ENCODE data around the gene CCL14.
"Not testable (repeated sequence)": the region's sequence is repeated elsewhere in the genome, so short reads cannot be mapped to it uniquely, and the experiment has no call there.

Gene CCL14

DNA sequence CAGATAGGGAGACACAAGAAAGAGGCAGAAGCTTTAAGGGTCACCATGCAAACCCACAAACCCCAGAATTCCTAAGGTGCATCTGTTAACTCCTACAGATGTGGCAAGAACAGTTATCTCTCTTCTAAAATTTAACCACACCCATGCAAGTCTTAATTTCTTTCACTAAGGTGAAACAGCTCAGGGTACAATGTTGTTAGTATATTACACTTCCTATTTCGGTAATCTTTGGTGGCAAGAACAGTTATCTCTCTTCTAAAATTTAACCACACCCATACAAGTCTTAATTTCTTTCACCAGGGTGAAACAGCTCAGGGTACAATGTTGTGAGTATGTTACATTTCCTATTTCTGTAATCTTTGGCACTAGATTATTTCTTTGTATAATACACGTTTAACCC is 24.7 kb upstream of the CCL14 start:
- WGBS (ENCODE audit: insufficient coverage, insufficient read length): no CpG with 5 or more reads among the region's 2 CpGs
- Histone ChIP-seq H3K4me3 (ENCODE audit: low read length) (no peak overlapping the region), H3K4me1 (ENCODE audit: control insufficient read depth, insufficient read depth, low read length) (no peaks in the 10 kb centered on the region), H3K27ac (ENCODE audit: low read length) (no peak overlapping the region), H3K27me3 (ENCODE audit: control insufficient read depth, insufficient read depth, low read length) (no peaks in the 10 kb centered on the region), H3K9me3 (ENCODE audit: control insufficient read depth, insufficient read depth, low read length) (peaks cover 2% of the 10 kb centered on the region; the same call in 1 of the 2 replicates), H3K36me3 (ENCODE audit: control insufficient read depth, insufficient read depth, low read length) (no peaks in the 10 kb centered on the region)
- no peak for DNase-seq (ENCODE audit: low read depth, low spot score)

DNA sequence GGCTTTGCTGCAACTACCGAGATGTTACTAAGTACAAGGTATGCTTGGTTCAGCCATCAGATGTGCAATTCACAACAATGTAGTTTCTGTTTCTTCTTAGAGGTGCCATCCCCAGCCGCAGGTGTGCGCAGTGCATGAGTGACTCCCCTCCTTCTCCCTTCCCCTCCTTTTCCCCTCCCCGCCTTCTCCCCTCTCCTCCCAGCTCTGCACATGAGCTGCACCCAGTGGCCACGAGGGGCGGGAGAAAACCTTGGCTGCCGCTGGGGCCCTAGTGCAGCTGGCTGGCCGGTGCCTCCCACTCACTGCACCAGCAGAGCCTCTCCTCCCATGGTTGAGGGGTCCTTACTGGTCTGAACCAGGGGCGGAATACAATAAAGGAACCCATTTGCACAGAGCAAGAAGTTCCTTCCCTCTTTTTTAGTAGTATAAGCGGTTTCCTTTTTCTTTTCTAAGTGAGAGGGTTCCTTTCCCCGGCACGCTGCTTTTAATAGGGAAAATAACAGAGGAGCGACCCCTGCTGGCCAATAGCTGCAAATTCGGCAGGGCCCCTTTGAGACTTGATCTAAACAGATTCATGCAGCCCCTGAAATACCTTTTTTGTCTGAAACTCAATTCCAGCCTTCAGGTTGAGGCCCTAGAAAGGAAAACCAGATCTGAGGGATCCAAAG is 22.6 kb upstream of the CCL14 start:
- Histone ChIP-seq H3K4me1 (ENCODE audit: control insufficient read depth, insufficient read depth, low read length) (no peaks in the 10 kb centered on the region), H3K36me3 (ENCODE audit: control insufficient read depth, insufficient read depth, low read length) (no peaks in the 10 kb centered on the region), H3K27ac (ENCODE audit: low read length) (no peak overlapping the region), H3K27me3 (ENCODE audit: control insufficient read depth, insufficient read depth, low read length) (no peaks in the 10 kb centered on the region), H3K4me3 (ENCODE audit: low read length) (no peak overlapping the region), H3K9me3 (ENCODE audit: control insufficient read depth, insufficient read depth, low read length) (peaks cover 2% of the 10 kb centered on the region; the same call in 1 of the 2 replicates)
- no CpG with 5 or more reads among the region's 14 CpGs for WGBS (ENCODE audit: insufficient coverage, insufficient read length)
- DNase-seq (ENCODE audit: low read depth, low spot score): peak; percentile 7

DNA sequence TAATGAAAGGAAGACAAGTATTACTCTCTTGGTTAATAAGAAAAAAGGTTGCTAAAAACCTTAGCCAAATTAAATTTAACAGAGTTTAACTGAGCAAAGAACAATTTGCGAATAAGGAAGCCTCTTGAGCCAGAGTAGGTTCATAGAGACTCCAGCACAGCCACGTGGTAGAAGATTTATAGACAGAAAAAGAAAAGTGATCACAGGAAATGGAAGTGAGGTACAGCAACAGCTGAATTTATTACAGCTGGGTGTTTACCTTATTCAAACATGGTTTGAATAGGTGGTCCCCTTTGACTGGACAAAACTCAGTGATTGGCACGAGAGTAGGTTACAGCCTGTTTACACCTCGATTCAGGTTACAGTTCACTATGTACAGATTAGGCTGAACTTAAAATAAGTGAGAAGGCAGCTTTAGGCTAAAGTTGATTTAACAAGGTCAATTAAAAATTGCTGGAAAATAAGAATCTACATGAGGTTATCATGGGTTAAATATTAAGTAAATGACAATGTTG is 18.1 kb upstream of the CCL14 start:
- Histone ChIP-seq H3K9me3 (ENCODE audit: control insufficient read depth, insufficient read depth, low read length) (no peaks in the 10 kb centered on the region; the same call in 1 of the 2 replicates), H3K36me3 (ENCODE audit: control insufficient read depth, insufficient read depth, low read length) (no peaks in the 10 kb centered on the region), H3K27me3 (ENCODE audit: control insufficient read depth, insufficient read depth, low read length) (no peaks in the 10 kb centered on the region), H3K27ac (ENCODE audit: low read length) (no peak overlapping the region), H3K4me1 (ENCODE audit: control insufficient read depth, insufficient read depth, low read length) (peaks cover 1% of the 10 kb centered on the region; the same call in 1 of the 2 replicates), H3K4me3 (ENCODE audit: low read length) (no peak overlapping the region)
- DNase-seq (ENCODE audit: low read depth, low spot score): no peak
- WGBS (ENCODE audit: insufficient coverage, insufficient read length): no CpG with 5 or more reads among the region's 4 CpGs

DNA sequence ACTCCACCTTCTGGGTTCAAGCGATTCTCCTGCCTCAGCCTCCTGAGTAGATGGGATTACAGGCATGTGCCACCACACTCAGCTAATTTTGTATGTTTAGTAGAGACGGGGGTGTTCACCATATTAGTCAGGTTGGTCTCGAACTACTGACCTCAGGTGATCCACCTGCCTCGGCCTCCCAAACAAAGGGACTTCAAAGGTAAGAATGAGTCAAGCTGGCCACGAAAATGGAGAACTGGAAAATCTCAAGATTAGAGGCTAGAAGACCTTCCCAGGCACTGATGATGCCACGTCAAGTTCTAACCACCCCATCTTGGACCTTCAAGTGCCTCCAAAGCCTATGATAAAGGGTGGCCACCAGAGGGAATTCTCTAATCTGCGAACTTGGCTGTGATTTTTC is 16.1 kb upstream of the CCL14 start:
- no CpG with 5 or more reads among the region's 7 CpGs for WGBS (ENCODE audit: insufficient coverage, insufficient read length)
- no peak for DNase-seq (ENCODE audit: low read depth, low spot score)
- no peak overlapping the region for H3K4me3 ChIP-seq (ENCODE audit: low read length)
- H3K27me3 ChIP-seq (ENCODE audit: control insufficient read depth, insufficient read depth, low read length): no peaks in the 10 kb centered on the region
- H3K9me3 ChIP-seq (ENCODE audit: control insufficient read depth, insufficient read depth, low read length): no peaks in the 10 kb centered on the region
- no peaks in the 10 kb centered on the region for H3K36me3 ChIP-seq (ENCODE audit: control insufficient read depth, insufficient read depth, low read length)
- peaks cover 1% of the 10 kb centered on the region; the same call in 1 of the 2 replicates for H3K4me1 ChIP-seq (ENCODE audit: control insufficient read depth, insufficient read depth, low read length)
- no peak overlapping the region for H3K27ac ChIP-seq (ENCODE audit: low read length)

DNA sequence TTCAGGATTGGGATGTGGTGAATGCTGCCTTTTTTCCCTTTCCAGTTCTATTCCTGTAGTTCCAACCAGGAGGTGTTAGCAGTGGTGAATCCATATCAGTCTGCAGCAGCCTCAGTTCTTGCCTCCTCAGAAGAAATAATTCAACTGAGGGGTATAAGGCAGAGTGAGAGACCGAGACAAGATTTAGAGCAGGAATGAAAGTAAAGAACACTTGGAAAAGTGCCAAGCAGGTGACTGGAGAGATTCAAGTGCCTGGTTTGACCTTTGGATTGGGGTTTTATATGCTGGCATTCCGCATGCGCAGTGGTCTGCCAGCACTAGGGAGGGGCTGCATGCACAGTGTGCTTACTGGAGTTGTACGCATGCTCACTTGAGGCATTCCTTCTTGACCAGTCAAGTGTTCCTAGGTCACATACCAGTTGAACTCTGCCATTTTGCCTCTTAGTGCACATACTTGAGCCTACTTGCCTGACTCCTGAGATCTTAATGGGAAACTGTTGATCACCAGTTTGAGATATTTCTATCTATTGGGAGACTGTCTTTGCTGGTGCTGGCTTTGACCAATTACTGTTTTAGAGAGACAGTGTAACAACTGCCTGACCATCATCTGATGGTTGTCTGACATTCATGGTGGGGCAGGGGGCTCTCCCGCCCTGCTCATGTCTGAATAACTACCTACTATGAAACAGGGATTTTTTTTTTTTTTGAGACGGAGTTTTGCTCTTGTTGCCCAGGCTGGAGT is 15.5 kb upstream of the CCL14 start:
- Histone ChIP-seq H3K27me3 (ENCODE audit: control insufficient read depth, insufficient read depth, low read length) (no peaks in the 10 kb centered on the region), H3K4me3 (ENCODE audit: low read length) (no peak overlapping the region), H3K4me1 (ENCODE audit: control insufficient read depth, insufficient read depth, low read length) (peaks cover 1% of the 10 kb centered on the region; the same call in 1 of the 2 replicates), H3K9me3 (ENCODE audit: control insufficient read depth, insufficient read depth, low read length) (no peaks in the 10 kb centered on the region), H3K27ac (ENCODE audit: low read length) (no peak overlapping the region), H3K36me3 (ENCODE audit: control insufficient read depth, insufficient read depth, low read length) (no peaks in the 10 kb centered on the region)
- DNase-seq (ENCODE audit: low read depth, low spot score): no peak
- no CpG with 5 or more reads among the region's 6 CpGs for WGBS (ENCODE audit: insufficient coverage, insufficient read length)

DNA sequence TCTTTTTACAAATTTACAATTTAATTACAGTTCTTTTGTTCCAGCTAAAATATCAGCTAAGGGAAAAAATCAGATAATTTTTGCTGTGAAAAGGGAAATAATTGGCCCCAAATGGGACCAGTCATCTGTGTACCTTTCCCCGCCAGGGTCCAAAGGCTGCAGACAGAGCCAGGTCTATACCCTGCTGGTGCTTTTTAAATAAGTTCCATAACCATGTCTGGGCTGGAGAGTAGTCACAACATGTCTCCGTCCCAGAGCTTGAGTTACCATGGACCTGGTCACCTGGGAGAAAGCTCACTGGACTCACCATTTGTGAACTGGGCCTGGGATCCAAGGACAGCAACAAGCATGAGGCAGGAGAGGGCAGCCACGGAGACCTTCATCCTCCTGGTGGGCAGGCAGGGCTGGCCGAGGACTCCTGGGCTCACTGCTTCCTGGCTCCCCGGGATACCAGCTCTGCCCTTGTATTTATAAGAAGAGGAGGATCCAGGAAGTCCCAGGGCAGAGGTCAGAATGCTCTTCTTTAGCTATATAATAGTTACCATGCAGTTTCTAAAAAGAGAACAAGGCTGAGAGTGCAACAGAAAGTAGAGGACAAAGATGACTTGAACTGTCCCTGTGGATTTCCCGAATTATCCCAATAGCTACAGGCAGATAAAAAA is 14.7 kb upstream of the CCL14 start, which contains the start of gene CCL15:
TSS of gene CCL15 (minus strand) at position 444 of the 662 bp plus-strand sequence. CDS start at position 383, 61 bp downstream.
- Histone ChIP-seq H3K9me3 (ENCODE audit: control insufficient read depth, insufficient read depth, low read length) (no peaks in the 10 kb centered on the region), H3K4me3 (ENCODE audit: low read length) (no peak within 1 kb of the TSS), H3K36me3 (ENCODE audit: control insufficient read depth, insufficient read depth, low read length) (no peaks in the 10 kb centered on the region), H3K4me1 (ENCODE audit: control insufficient read depth, insufficient read depth, low read length) (peaks cover 1% of the 10 kb centered on the region; the same call in 1 of the 2 replicates), H3K27ac (ENCODE audit: low read length) (no peak within 1 kb of the TSS), H3K27me3 (ENCODE audit: control insufficient read depth, insufficient read depth, low read length) (no peaks in the 10 kb centered on the region)
- WGBS (ENCODE audit: insufficient coverage, insufficient read length): no CpG with 5 or more reads among the region's 6 CpGs
- DNase-seq (ENCODE audit: low read depth, low spot score): no peak

DNA sequence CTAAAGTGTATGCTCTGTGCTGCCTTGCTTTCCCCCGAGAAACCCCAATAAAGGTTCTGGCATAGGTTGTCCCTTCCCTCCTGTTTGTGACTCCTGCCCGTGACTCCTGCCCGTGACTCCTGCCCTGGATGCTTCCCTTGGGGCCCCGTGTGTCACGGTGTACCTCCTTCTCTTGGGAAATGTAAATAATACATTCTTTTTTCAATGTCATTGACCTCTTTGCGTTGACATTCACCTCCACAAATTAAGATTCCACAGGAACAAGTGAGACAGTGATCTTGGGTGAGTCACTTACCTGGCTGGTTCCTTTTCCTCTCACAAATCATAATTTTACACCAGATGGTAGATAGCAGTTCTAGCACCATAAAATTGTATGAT is 14.2 kb upstream of the CCL14 start:
- Histone ChIP-seq H3K27me3 (ENCODE audit: control insufficient read depth, insufficient read depth, low read length) (no peaks in the 10 kb centered on the region), H3K9me3 (ENCODE audit: control insufficient read depth, insufficient read depth, low read length) (no peaks in the 10 kb centered on the region), H3K27ac (ENCODE audit: low read length) (no peak overlapping the region), H3K36me3 (ENCODE audit: control insufficient read depth, insufficient read depth, low read length) (no peaks in the 10 kb centered on the region), H3K4me1 (ENCODE audit: control insufficient read depth, insufficient read depth, low read length) (peaks cover 1% of the 10 kb centered on the region; the same call in 1 of the 2 replicates), H3K4me3 (ENCODE audit: low read length) (no peak overlapping the region)
- no peak for DNase-seq (ENCODE audit: low read depth, low spot score)
- no CpG with 5 or more reads among the region's 6 CpGs for WGBS (ENCODE audit: insufficient coverage, insufficient read length)

DNA sequence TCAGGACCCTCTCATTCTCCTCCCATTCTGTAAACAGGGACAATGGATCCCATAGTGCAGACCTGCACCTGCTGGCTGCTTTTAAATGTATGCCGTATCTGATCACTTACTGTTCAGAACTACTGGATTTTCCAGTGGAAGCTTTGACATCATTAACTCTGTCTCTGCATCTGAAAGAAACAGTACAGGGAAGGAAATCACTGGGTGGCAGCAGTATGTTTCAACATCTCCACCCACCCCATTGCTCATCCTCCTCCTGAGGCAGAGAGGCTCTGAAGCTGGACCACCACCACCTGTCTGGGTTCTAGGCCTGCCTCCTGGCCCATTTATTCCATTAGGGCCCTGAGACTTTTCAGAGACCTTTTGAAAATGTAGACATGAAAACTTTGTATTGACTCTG is 12.2 kb upstream of the CCL14 start:
- Histone ChIP-seq H3K36me3 (ENCODE audit: control insufficient read depth, insufficient read depth, low read length) (no peaks in the 10 kb centered on the region), H3K4me1 (ENCODE audit: control insufficient read depth, insufficient read depth, low read length) (peaks cover 1% of the 10 kb centered on the region; the same call in 1 of the 2 replicates), H3K4me3 (ENCODE audit: low read length) (no peak overlapping the region), H3K27me3 (ENCODE audit: control insufficient read depth, insufficient read depth, low read length) (no peaks in the 10 kb centered on the region), H3K27ac (ENCODE audit: low read length) (no peak overlapping the region), H3K9me3 (ENCODE audit: control insufficient read depth, insufficient read depth, low read length) (no peaks in the 10 kb centered on the region)
- no CpG with 5 or more reads among the region's 1 CpG for WGBS (ENCODE audit: insufficient coverage, insufficient read length)
- no peak for DNase-seq (ENCODE audit: low read depth, low spot score)

DNA sequence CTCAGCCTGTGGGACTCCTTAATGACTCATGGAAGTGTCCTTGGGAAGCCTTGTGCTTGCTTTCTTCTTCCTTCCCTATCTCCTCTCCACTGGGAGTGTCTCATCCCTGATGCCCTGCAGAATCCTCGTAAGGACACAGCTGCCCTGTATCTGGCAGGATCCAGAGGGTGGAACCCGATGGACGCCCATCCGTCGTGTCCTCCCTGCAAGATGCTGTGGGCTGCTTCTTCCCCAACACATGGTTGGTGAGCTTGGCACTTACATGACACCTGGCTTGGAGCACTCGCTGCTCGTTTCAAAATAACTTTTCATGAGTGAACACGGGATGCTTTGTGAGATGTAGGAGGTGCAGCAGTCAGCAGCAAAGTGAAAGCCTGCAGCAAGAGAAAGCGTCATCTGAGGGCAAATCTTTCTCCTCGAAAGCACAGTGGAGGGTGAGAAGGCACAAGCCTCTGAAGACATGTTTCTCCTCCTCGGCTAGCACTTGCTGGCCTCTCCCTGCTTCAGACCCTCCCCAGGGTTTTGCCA is 11.6 kb upstream of the CCL14 start:
- Histone ChIP-seq H3K9me3 (ENCODE audit: control insufficient read depth, insufficient read depth, low read length) (no peaks in the 10 kb centered on the region), H3K4me3 (ENCODE audit: low read length) (no peak overlapping the region), H3K27ac (ENCODE audit: low read length) (no peak overlapping the region), H3K36me3 (ENCODE audit: control insufficient read depth, insufficient read depth, low read length) (no peaks in the 10 kb centered on the region), H3K4me1 (ENCODE audit: control insufficient read depth, insufficient read depth, low read length) (peaks cover 1% of the 10 kb centered on the region; the same call in 1 of the 2 replicates), H3K27me3 (ENCODE audit: control insufficient read depth, insufficient read depth, low read length) (no peaks in the 10 kb centered on the region)
- no peak for DNase-seq (ENCODE audit: low read depth, low spot score)
- no CpG with 5 or more reads among the region's 11 CpGs for WGBS (ENCODE audit: insufficient coverage, insufficient read length)

DNA sequence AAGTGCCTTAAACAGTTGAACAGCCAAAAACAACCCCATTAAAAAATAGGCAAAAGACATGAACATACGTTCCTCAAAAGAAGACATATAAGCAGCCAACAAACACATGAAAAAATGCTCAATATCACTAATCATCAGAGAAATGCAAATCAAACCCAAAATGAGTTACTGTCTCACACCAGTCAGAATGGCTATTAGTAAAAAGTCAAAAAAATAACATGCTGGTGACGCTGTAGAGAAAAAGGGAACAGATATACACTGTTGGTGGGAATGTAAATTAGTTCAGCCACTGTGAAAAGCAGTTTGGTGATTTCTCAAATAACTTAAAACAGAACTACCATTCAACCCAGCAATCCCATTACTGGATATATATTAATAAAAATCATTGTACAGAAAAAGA is 8.8 kb upstream of the CCL14 start:
- H3K36me3 ChIP-seq (ENCODE audit: control insufficient read depth, insufficient read depth, low read length); H3K27ac ChIP-seq (ENCODE audit: low read length); H3K9me3 ChIP-seq (ENCODE audit: control insufficient read depth, insufficient read depth, low read length); H3K4me3 ChIP-seq (ENCODE audit: low read length); H3K4me1 ChIP-seq (ENCODE audit: control insufficient read depth, insufficient read depth, low read length); H3K27me3 ChIP-seq (ENCODE audit: control insufficient read depth, insufficient read depth, low read length); DNase-seq (ENCODE audit: low read depth, low spot score): not testable (repeated sequence)
- WGBS (ENCODE audit: insufficient coverage, insufficient read length): no CpG with 5 or more reads among the region's 2 CpGs

Measured in iPS DF 6.9 (cell line).